ENCODE measurements around the gene ABCC4.

ABCC4 gene

DNA sequence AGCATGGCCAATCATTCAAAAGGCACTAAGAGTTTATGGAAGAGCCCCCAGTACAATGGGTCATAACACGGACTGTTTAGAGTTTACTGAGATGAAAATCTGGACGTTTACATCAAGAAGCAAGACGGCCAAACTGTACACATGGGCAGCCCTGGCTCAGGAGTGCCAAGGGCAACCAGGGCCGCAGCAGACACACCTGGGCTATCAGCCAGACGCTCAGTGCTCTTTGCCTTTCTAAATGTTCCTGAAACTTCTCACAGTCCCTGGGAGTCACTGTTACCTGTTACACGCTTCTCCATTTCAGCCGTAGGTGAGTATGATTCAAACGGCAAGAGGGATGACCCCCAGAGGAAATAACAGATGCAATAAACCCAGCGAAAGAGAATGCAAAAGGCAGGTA is 64.5 kb downstream of the ABCC4 start:
- Mint-ChIP-seq H3K9me3 (no peaks in the 10 kb centered on the region), H3K27ac (no peak overlapping the region), H3K27me3 (ENCODE audit: low read depth) (no peaks in the 10 kb centered on the region), H3K4me3 (no peak overlapping the region), H3K4me1 (ENCODE audit: low read depth) (peaks cover 1% of the 10 kb centered on the region), H3K36me3 (ENCODE audit: low read depth) (peaks cover 2% of the 10 kb centered on the region)

DNA sequence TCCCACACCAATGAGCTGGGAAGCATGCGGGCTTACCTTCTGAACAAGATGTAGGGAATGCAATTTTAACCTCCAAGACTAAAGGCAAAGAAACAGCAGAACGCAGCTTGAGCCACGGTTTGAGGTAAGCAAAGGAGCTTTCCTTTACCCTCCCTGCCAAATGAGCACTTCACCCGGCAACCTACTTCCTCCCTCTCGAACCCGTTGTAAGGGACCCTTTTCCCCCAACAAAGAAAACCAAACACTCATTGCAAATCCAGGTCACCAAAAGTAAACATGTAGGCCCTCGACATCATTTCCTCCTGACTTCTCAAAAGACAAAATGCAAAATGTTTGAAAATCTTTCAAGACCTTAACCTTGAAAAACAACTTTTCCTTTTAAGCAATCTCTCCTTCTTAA is 65.3 kb downstream of the ABCC4 start:
- Mint-ChIP-seq H3K36me3 (ENCODE audit: low read depth) (peaks cover 2% of the 10 kb centered on the region), H3K4me1 (ENCODE audit: low read depth) (peaks cover 1% of the 10 kb centered on the region), H3K27me3 (ENCODE audit: low read depth) (no peaks in the 10 kb centered on the region), H3K27ac (no peak overlapping the region), H3K4me3 (no peak overlapping the region), H3K9me3 (no peaks in the 10 kb centered on the region)

DNA sequence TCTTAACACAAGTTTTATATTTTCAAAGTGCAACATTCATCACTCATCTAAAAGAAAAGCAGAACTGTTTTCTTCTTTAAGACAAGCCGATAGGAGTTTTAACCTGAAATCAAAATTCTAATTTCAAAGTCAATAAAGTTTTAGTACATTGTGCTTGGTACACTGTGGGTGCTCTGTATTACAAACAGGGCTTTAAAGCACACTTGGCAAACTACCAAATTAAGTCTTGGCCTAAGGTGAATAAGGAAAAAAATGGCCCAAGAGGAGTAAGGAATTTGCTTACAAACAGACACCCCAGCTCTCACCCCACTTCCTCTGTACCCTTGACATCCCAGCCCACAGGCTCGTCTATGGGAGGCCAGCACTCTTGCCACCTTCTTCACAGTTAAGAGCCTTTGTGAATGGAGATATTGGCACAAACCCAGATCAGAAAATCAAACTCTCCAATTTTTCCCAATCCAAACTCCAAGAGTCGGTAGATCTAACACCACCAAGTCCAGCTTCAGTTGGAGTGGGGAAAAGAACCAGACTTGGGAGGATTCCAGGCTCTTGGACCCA is 66.0 kb downstream of the ABCC4 start:
- H3K27me3 Mint-ChIP-seq (ENCODE audit: low read depth): no peaks in the 10 kb centered on the region
- no peaks in the 10 kb centered on the region for H3K9me3 Mint-ChIP-seq
- H3K27ac Mint-ChIP-seq: no peak overlapping the region
- peaks cover 1% of the 10 kb centered on the region for H3K4me1 Mint-ChIP-seq (ENCODE audit: low read depth)
- no peak overlapping the region for H3K4me3 Mint-ChIP-seq
- H3K36me3 Mint-ChIP-seq (ENCODE audit: low read depth): peaks cover 2% of the 10 kb centered on the region

DNA sequence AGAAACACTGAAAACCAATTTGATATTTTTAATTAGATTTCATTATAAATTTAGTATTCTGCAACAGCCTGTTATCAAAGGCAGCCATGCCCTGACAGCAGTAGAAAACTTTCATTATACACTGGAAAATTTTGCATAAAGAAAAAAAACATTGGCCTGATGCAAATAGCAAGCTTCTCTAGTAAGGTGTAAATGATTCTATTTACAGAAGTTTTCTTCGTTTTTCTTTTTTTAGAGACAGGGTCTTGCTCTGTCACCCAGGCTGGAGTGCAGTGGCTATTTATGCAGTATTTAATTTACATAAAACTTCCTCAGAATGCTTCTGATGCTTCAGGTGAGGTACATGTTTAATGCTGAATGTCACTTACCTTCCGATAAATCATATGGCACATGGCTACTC is 67.0 kb downstream of the ABCC4 start:
- Mint-ChIP-seq H3K27ac (no peak overlapping the region), H3K4me1 (ENCODE audit: low read depth) (peaks cover 1% of the 10 kb centered on the region), H3K4me3 (no peak overlapping the region), H3K9me3 (no peaks in the 10 kb centered on the region), H3K36me3 (ENCODE audit: low read depth) (no peaks in the 10 kb centered on the region), H3K27me3 (ENCODE audit: low read depth) (no peaks in the 10 kb centered on the region)

DNA sequence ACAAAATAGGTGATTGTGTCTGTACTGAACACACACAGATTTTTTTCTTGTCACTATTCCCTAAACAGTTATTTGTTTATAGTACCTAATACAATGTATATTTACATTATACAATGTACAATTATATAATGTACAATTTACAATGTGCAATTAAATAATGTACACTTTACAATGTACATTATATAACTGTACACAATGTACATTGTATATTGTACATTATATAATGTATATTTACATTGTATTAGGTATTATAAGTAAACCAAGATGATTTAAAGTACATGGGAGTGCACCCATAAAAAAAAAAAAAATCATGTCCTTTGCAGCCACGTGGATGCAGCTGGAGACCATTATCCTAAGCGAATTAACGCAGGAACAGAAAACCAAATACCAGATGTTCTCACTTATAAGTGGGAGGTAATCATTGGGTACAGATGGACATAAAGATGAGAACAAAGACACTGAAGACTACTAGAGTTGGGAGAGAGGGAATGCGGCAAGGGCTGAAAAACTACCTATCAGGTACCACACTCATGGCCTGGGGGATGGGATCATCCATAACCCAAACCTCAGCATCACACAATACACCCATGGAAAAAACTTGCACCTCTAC is 68.1 kb downstream of the ABCC4 start:
- H3K4me3 Mint-ChIP-seq: no peak overlapping the region
- H3K4me1 Mint-ChIP-seq (ENCODE audit: low read depth): peaks cover 1% of the 10 kb centered on the region
- no peaks in the 10 kb centered on the region for H3K9me3 Mint-ChIP-seq
- H3K27me3 Mint-ChIP-seq (ENCODE audit: low read depth): no peaks in the 10 kb centered on the region
- H3K36me3 Mint-ChIP-seq (ENCODE audit: low read depth): no peaks in the 10 kb centered on the region
- H3K27ac Mint-ChIP-seq: no peak overlapping the region

DNA sequence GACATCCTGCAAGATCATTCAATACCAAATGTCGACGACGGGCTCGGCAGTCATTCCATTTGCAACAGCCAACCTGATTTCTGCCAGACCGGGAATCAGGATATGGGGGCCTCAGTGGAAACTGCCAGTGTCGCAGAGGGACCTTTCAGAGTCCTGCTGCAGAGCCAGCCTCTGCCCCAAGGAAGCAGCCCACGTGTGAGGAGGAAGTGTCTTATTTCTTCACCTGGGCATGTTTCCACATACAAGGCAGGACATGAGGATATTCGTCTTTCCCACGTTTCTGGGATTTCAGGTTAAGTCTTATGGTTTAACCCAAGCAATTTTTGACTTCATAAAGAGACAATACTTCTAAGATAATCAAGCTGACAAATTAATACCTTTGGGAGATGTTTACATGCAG is 69.9 kb downstream of the ABCC4 start:
- H3K27me3 Mint-ChIP-seq (ENCODE audit: low read depth): no peaks in the 10 kb centered on the region
- no peak overlapping the region for H3K27ac Mint-ChIP-seq
- H3K4me3 Mint-ChIP-seq: no peak overlapping the region
- H3K9me3 Mint-ChIP-seq: no peaks in the 10 kb centered on the region
- peaks cover 8% of the 10 kb centered on the region for H3K4me1 Mint-ChIP-seq (ENCODE audit: low read depth)
- H3K36me3 Mint-ChIP-seq (ENCODE audit: low read depth): no peaks in the 10 kb centered on the region

DNA sequence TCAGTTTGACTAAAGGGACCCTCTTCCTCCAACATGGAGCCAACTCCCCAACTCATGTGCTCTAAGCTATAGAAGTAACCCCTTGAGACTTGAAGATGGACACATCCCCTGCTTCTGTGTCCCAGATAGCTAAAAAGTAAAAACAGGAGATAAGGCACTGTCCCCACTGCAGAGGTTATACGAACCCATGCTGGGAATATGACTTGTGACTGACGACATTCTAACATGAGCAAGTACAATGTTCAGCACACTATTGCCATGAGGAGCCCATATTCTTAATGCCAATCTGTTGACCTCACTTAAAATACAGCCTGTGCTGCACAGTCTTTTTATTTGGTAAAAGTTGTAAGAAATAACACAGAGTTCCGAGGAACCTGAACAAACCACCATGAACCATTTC is 71.4 kb downstream of the ABCC4 start:
- Mint-ChIP-seq H3K9me3 (no peaks in the 10 kb centered on the region), H3K4me1 (ENCODE audit: low read depth) (peaks cover 7% of the 10 kb centered on the region), H3K27me3 (ENCODE audit: low read depth) (no peaks in the 10 kb centered on the region), H3K36me3 (ENCODE audit: low read depth) (no peaks in the 10 kb centered on the region), H3K27ac (no peak overlapping the region), H3K4me3 (no peak overlapping the region)

DNA sequence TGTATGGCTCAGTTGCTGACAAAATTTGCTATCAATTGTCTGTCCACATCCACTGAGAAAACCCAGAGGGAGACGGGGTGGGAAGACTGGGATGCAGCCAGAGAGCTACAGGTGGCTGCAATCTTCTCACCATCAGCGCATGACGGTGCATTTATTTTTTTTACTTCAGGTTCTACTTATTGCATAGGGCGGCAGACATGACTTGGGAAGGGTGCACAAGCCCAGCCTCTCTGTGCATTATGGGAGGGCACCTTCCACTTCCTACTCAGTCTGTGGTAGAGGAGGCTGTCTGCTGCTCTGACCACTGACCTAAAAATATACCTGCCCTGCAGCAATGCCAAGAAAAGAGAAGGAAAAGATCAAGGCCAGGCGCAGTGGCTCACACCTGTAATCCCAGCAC is 73.1 kb downstream of the ABCC4 start:
- no peaks in the 10 kb centered on the region for H3K27me3 Mint-ChIP-seq (ENCODE audit: low read depth)
- no peaks in the 10 kb centered on the region for H3K36me3 Mint-ChIP-seq (ENCODE audit: low read depth)
- no peaks in the 10 kb centered on the region for H3K9me3 Mint-ChIP-seq
- H3K4me3 Mint-ChIP-seq: no peak overlapping the region
- peaks cover 7% of the 10 kb centered on the region for H3K4me1 Mint-ChIP-seq (ENCODE audit: low read depth)
- H3K27ac Mint-ChIP-seq: no peak overlapping the region

DNA sequence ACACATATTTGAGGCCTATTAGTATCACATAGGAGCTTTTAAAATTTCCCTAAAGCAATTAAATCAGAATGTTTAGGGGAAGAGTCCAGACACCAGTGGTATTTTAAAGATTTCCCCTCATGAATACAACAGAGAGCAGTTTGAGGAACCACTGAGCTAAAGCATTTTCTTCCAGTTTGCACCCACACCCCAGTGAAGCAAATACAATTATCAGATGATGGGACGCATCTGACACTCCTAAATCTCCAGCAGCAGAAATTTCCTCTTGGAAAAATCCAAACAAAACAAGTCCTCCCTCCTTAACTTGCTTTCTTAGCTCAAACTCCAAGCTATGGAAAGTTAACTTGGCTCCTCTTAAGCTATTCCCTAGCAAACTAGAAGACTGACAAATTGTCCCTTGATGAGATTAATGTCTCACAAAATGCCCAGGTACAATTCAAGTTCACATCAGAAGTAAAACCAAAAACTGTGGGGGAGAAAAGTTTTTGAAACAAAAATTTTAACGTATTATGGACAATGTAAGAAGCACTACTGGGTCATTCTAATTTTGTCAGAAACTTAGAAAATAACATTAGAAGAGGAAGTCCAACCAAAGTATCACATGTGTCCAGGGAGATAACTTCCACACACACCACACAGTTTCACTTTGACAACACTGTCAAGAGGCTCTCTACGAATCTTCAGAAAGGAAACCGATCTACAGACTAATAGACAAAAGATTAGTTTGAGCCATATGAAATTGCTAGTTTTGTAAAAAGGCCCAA is 74.1 kb downstream of the ABCC4 start:
- Mint-ChIP-seq H3K4me3 (no peak overlapping the region), H3K36me3 (ENCODE audit: low read depth) (no peaks in the 10 kb centered on the region), H3K4me1 (ENCODE audit: low read depth) (peaks cover 7% of the 10 kb centered on the region), H3K27ac (no peak overlapping the region), H3K27me3 (ENCODE audit: low read depth) (no peaks in the 10 kb centered on the region), H3K9me3 (no peaks in the 10 kb centered on the region)

DNA sequence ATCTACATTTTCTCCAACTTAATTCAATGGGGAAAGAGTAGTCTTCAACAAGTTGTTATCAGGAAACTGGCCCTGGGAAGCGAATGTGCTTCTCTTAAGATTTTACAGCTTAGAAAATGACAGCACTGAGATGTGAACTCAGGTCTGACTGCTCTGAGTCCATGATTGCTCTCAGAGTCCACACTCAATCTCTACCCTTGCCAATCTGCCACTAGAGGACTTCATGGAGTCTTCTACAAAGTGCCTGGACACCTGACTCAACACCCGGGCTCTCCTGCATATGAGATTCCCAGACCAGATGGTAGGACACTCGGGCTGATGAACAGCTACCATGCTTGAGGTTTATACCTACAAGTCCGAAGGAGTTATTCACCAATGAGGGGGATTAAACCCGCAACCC is 74.8 kb downstream of the ABCC4 start:
- H3K27ac Mint-ChIP-seq: no peak overlapping the region
- peaks cover 7% of the 10 kb centered on the region for H3K4me1 Mint-ChIP-seq (ENCODE audit: low read depth)
- H3K36me3 Mint-ChIP-seq (ENCODE audit: low read depth): no peaks in the 10 kb centered on the region
- H3K4me3 Mint-ChIP-seq: no peak overlapping the region
- no peaks in the 10 kb centered on the region for H3K9me3 Mint-ChIP-seq
- no peaks in the 10 kb centered on the region for H3K27me3 Mint-ChIP-seq (ENCODE audit: low read depth)

DNA sequence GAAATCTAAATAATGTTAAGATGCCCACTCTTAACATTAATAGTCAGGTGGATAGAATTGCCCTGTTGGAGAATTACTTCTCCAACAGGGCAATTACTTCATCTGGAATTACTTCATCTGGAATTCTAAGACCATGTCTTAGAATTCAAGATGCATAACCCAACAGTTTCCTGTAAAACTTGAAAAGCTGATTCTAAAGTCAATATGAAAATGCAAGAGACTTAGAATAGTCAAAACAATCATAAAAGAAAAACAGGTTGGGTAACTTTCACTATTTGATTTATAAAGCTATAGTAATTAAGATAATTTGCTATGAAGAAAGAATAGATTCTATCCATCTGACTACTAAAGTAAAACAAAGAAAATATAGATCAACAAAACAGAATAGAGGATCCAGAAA is 75.2 kb downstream of the ABCC4 start:
- H3K9me3 Mint-ChIP-seq: no peaks in the 10 kb centered on the region
- peaks cover 7% of the 10 kb centered on the region for H3K4me1 Mint-ChIP-seq (ENCODE audit: low read depth)
- H3K27ac Mint-ChIP-seq: no peak overlapping the region

DNA sequence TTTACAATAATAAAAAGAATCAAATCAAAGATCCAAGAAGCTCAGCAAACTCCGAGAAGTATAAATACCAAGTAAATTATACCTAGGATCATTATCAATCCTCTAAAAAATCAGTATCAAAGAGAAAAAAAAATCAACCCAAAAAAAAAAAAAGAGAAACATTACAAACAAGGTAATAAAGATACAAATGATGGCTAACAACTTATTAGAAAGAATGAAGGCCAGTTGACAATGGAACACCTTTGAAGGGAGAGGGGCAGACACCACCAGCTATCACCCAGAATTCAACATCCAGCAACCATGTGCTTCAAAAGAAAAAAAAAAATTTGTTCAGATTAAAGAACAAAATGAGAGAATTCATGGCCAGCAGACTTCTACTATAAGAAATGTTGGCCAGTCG is 77.2 kb downstream of the ABCC4 start:
- Mint-ChIP-seq H3K27me3 (ENCODE audit: low read depth) (no peaks in the 10 kb centered on the region), H3K4me1 (ENCODE audit: low read depth) (peaks cover 7% of the 10 kb centered on the region), H3K36me3 (ENCODE audit: low read depth) (peaks cover 2% of the 10 kb centered on the region), H3K27ac (no peak overlapping the region), H3K4me3 (no peak overlapping the region), H3K9me3 (no peaks in the 10 kb centered on the region)

More for the DNA sequence above, 75.2 kb downstream of the ABCC4 start:
- no peaks in the 10 kb centered on the region for H3K27me3 Mint-ChIP-seq (ENCODE audit: low read depth)
- no peaks in the 10 kb centered on the region for H3K36me3 Mint-ChIP-seq (ENCODE audit: low read depth)
- H3K4me3 Mint-ChIP-seq: no peak overlapping the region

DNA sequence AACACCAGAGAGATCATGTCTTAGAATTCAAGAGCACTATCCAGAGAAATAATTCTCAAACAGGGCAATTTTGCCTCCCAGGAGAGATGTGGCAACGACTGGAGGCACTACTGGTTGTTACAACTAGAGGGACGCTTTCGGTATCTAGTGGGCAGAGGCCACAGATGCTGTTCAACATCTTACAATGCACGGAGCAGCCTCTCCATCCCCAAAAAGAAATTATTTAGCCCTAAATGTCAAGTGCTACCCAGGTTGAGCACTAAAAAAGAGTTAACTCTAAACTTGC is 78.6 kb downstream of the ABCC4 start:
- no peaks in the 10 kb centered on the region for H3K9me3 Mint-ChIP-seq
- peaks cover 2% of the 10 kb centered on the region for H3K36me3 Mint-ChIP-seq (ENCODE audit: low read depth)
- no peaks in the 10 kb centered on the region for H3K27me3 Mint-ChIP-seq (ENCODE audit: low read depth)
- H3K4me1 Mint-ChIP-seq (ENCODE audit: low read depth): peaks cover 7% of the 10 kb centered on the region
- H3K4me3 Mint-ChIP-seq: no peak overlapping the region
- H3K27ac Mint-ChIP-seq: no peak overlapping the region

DNA sequence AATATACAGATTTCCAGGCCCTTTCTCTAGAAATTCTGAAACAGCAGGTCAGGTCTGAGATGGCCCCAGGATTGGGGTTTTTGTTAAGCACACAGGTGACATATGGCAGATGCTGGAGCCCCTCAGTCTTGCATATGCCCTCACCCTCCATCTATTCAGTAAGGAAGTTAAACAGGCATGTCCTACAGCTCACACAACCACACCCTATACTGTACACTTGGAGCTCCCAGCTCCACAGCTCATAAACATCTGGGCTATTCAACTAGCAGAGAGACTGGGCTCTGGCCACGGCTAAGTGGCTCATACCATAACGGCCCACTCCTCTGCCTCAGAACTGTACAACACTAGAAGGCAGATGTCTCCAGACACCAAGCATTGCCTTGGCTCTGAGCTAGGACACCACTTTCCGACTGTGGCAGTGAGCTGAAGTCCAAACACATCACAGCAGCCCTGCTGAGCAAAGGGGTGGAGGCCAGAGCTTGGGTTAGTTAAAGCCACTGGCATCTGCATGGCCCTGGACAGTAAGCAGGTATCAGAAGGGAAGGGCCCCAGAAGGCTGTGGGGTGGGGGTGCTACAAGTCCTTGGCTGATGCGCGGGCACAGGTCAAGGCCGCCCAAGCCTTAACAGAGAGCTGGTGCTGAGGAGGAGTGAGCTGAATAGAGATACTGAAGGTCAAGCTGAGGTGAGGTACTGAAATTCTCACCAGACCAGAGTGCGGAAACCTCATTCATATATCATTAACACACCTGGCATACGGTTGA is 79.1 kb downstream of the ABCC4 start:
- peaks cover 2% of the 10 kb centered on the region for H3K36me3 Mint-ChIP-seq (ENCODE audit: low read depth)
- H3K27ac Mint-ChIP-seq: no peak overlapping the region
- H3K4me3 Mint-ChIP-seq: no peak overlapping the region

DNA sequence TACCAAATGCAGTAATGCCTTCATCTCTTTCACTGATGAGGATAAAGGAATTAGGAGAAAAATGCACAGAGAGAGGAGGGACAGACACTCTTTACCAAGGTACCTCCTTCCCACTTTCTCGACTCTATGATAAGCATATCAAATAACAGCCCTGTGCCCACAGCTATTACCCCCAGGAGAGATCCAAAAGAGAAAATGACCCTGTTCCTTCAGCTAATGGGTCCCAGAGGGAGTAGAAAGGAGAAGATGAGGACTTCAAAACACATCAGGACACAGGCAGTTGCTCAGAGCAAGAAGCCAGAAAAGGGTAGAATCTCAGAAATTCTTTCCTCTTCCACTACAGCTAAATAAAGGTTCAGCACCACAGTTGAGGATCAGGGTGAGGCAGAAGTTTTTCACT is 80.6 kb downstream of the ABCC4 start:
- Mint-ChIP-seq H3K4me3 (no peak overlapping the region), H3K4me1 (ENCODE audit: low read depth) (no peaks in the 10 kb centered on the region), H3K27ac (no peak overlapping the region), H3K9me3 (no peaks in the 10 kb centered on the region), H3K36me3 (ENCODE audit: low read depth) (peaks cover 2% of the 10 kb centered on the region), H3K27me3 (ENCODE audit: low read depth) (no peaks in the 10 kb centered on the region)

More for the DNA sequence above, 79.1 kb downstream of the ABCC4 start:
- Mint-ChIP-seq H3K4me1 (ENCODE audit: low read depth) (peaks cover 3% of the 10 kb centered on the region), H3K9me3 (no peaks in the 10 kb centered on the region), H3K27me3 (ENCODE audit: low read depth) (no peaks in the 10 kb centered on the region)
